Bronchial epithelial cell (primary cell): ENCODE data around the gene RNU1-3. TPM values are rescaled to one million over a fixed set of nuclear protein-coding genes. Genes with fewer than 3 reads are reported as not detected.
"Not testable (repeated sequence)": the region's sequence is repeated elsewhere in the genome, so short reads cannot be mapped to it uniquely, and the experiment has no call there.

Experiments used
- DNase-seq: peaks from one replicate; pipeline ENCODE4 v3.0.0-alpha.2; 2010; ENCODE audit warnings: low read depth
- FAIRE-seq: peaks from 2 replicates; lab custom pipeline; 2011; peaks lifted over from hg19 to GRCh38; lab: Jason Lieb, UNC
- H3K27me3 ChIP-seq: 2 replicates; pipeline ENCODE4 v1.5.1; 2011; ENCODE audit warnings: low read length; ENCODE audit not compliant: control insufficient read depth, insufficient read depth
- H3K36me3 ChIP-seq: 2 replicates; pipeline ENCODE4 v1.5.1; 2011; ENCODE audit warnings: low read length; ENCODE audit not compliant: control insufficient read depth, insufficient read depth
- H3K4me3 ChIP-seq: 2 replicates; pipeline ENCODE4 v1.5.1; 2011; ENCODE audit warnings: mild to moderate bottlenecking, low read depth, low read length, control low read depth
- total RNA-seq: library from RNA; depleted of rRNA; stranded (reverse); fragments of >200 nt; gene quantifications from 2 replicates; pipeline ENCODE4 v1.2.1, GENCODE V29; 2014

Gene RNU1-3
- total RNA-seq, 1 donor from 2014 or later, result 5,262 TPM

GRCh38 chr1:16656981-16657683 is 9.6 kb downstream of the RNU1-3 start:
- DNase-seq, H3K27me3 ChIP-seq, FAIRE-seq, H3K36me3 ChIP-seq, H3K4me3 ChIP-seq: not testable (repeated sequence)

- H3K4me3 ChIP-seq, H3K27me3 ChIP-seq, FAIRE-seq, DNase-seq, H3K36me3 ChIP-seq: not testable (repeated sequence)
These were observed 10.2 kb downstream of the RNU1-3 start for GRCh38 chr1:16656574-16656973.

GRCh38 chr1:16651560-16651959 is 15.2 kb downstream of the RNU1-3 start:
- not testable (repeated sequence) for FAIRE-seq, H3K27me3 ChIP-seq

GRCh38 chr1:16649960-16650359 is 16.8 kb downstream of the RNU1-3 start:
- not testable (repeated sequence) for DNase-seq, H3K27me3 ChIP-seq, FAIRE-seq, H3K36me3 ChIP-seq, H3K4me3 ChIP-seq

More at GRCh38 chr1:16651560-16651959, 15.2 kb downstream of the RNU1-3 start:
- not testable (repeated sequence) for H3K36me3 ChIP-seq, DNase-seq, H3K4me3 ChIP-seq

GRCh38 chr1:16649390-16649789 is 17.4 kb downstream of the RNU1-3 start:
- not testable (repeated sequence) for H3K36me3 ChIP-seq, FAIRE-seq, DNase-seq, H3K4me3 ChIP-seq, H3K27me3 ChIP-seq

GRCh38 chr1:16648756-16649155 is 18.0 kb downstream of the RNU1-3 start:
- not testable (repeated sequence) for DNase-seq, H3K36me3 ChIP-seq, FAIRE-seq

GRCh38 chr1:16648250-16648649 is 18.5 kb downstream of the RNU1-3 start:
- not testable (repeated sequence) for FAIRE-seq, DNase-seq, H3K36me3 ChIP-seq, H3K27me3 ChIP-seq, H3K4me3 ChIP-seq

More at GRCh38 chr1:16648756-16649155, 18.0 kb downstream of the RNU1-3 start:
- H3K4me3 ChIP-seq, H3K27me3 ChIP-seq: not testable (repeated sequence)

- not testable (repeated sequence) for DNase-seq, H3K36me3 ChIP-seq, H3K27me3 ChIP-seq, FAIRE-seq
- peak overlapping the region; percentile 27 for H3K4me3 ChIP-seq
These were observed 19.3 kb downstream of the RNU1-3 start for GRCh38 chr1:16647179-16648176.

GRCh38 chr1:16646716-16647115 is 20.0 kb downstream of the RNU1-3 start:
- not testable (repeated sequence) for H3K4me3 ChIP-seq, H3K36me3 ChIP-seq, H3K27me3 ChIP-seq, DNase-seq, FAIRE-seq

GRCh38 chr1:16646061-16646664 is 20.6 kb downstream of the RNU1-3 start:
- FAIRE-seq, DNase-seq: not testable (repeated sequence)

GRCh38 chr1:16645271-16646060 is 21.3 kb downstream of the RNU1-3 start:
- not testable (repeated sequence) for H3K36me3 ChIP-seq, DNase-seq, FAIRE-seq, H3K27me3 ChIP-seq
- peak overlapping the region; percentile 94 for H3K4me3 ChIP-seq

More at GRCh38 chr1:16646061-16646664, 20.6 kb downstream of the RNU1-3 start:
- H3K4me3 ChIP-seq, H3K27me3 ChIP-seq, H3K36me3 ChIP-seq: not testable (repeated sequence)
